ENCODE results near the gene DNLZ.
"Not testable (repeated sequence)": the region's sequence is repeated elsewhere in the genome, so short reads cannot be mapped to it uniquely, and the experiment has no call there.

DNLZ gene

DNA sequence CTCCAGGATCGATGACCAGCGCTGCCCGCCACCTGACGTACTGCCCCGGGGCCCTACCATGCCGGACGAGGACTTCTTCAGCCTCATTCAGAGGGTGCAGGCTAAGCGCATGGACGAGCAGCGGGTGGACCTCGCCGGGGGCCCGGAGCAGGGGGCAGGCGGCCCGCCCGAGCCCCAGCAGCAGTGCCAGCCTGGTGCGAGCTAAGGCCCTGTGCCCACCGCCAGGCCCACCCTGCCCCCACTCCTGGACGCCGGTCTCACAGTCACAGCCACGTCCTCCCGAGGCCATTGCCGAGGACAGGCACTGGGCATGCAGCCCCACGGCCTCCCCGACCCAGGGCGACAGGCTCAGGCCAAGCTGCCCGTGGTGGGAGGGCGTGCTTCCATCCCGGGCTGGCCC is 5.5 kb downstream of the DNLZ start:
- DNase-seq: no peak

DNA sequence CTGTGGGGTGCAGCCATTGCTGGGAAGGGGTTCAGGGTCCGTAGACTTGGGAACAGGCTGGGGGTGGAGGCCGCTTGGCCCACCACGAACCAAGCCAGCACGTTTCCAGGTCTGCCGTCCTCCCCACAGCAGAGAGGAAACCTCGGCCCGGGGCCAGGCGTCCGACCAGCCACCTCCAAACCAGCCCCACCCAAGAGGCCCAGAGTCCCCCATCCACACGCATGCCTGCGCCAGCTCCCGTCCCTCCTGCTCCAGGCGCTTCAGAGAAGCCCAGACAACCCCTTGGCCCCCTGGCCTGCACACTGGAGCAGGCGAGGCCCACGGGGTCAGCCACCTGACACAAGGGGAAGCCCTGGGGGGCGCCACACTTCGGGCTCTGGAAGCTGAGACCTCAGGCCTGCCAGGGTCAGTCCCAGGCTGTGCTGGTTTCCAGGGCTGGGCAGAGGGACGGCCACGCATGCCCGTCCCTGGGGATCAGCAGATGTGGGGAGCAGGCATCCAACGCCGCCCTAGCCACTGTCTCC is 6.3 kb downstream of the DNLZ start:
- DNase-seq: no peak

DNA sequence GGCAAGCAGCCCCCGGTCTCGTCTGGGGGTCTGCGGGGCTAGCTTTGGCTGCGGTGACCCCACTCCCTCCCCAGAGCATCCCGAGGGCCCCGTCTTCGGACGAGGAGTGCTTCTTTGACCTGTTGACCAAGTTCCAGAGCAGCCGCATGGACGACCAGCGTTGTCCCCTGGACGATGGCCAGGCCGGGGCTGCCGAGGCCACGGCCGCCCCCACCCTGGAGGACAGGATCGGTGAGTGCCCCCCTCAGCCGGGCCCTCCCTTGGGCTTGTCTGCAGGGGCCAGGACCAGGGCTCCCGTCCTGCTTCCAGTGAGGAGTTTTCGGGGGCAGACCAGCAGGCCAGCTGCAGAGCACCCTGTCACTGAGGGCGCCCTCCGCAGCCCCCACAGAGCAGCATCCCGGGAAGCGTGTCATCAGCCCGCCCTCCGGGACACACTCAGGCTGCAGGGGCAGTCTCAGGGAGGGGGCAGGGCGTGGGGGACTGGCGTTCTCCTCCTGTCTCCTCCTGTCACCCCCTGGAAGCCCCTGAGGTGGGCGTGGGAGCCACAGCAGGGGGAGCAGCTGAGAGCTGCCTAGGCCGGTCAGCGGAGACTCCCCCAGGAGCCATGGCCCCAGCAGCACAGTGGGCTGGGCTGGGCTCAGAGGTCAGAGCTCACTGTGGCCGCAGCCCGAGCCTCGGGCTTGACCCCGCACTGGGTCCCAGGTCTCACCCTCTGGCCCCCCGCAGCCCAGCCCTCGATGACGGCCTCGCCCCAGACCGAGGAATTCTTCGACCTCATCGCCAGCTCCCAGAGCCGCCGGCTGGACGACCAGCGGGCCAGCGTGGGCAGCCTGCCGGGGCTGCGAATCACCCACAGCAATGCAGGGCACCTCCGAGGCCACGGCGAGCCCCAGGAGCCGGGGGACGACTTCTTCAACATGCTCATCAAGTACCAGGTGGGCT is 7.7 kb downstream of the DNLZ start:
- DNase-seq: no peak

DNA sequence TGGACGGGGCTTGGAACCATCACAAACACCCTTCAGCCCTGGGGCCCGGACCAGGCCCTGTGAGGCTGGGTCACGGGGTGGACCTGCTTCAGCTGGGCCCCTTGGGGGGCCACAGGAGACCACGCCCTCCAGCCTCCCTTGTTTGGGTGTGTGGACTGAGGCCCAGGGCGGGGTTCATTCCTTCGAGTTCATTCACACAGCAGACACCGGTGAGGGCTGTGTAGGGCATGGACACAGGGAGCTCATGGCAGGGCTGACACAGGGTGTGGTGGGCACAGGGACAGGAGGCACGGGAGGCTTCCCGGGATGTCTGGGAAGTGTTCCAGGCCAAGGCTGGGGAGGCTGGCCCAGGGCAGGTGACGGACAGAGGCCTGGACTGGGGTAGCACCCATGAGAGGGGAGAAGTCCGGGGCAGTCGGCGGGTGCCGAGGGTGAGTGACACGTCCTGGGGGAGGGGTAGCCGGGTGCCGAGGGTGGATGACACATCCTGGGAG is 8.9 kb downstream of the DNLZ start:
- DNase-seq: no peak

DNA sequence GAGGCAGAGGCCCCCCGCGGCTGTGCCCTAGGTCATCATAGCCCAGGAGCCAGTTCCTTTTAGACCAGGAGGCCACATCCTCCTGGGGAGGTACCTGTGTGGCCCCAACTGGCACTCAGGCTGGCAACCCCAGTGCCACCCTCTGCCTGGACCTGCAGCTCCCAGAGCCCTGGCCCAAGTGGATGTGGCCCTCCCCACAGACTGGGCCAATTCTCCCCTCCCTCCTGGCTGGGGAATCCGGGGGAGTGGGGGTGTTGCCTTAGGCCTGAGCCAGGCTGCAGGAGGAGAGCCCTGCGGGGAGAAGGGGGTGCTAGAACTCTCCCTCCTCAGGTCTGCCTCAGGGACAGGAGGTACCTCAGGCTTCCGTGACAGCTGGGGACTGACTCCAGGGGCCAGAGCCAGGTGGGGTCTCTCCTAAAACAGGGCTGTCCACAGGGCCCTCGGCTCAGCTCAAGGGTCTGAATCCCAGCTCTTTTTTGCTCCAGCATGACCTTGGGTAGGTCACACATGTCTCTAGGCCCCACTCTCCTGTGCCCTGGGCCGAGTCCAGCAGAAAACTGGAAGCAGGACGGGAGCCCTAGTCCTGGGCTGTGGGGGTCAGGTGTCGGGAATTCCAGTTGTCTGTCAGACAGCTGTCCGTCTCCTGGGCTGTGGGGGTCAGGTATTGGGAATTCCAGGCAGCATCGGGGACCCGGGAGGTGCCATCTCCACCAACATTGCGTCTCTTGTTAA is 9.6 kb downstream of the DNLZ start:
- no peak for DNase-seq

DNA sequence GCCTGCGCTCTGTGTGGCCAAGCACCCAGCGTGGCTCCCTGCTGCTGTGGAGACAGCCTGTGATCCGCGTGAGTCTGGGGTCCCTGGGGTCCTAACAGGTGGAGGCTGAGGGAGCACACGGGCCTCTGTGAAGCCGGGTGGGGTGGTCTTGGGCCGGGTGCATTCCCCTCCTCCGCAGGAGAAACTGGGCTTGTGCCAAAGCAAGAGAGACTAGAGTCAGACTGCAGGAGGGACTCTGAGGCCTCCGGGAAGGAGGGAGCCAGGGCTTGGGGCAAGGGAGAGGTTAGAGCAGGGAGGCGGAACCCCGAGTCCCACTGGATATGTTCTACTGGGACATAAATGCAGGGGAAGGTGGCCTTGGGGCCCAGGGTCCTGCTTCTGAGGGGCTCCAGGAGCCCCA is 10.5 kb downstream of the DNLZ start:
- DNase-seq: no peak

GRCh38 chr9:136352682-136353081 is 10.9 kb downstream of the DNLZ start:
- no peak for DNase-seq

DNA sequence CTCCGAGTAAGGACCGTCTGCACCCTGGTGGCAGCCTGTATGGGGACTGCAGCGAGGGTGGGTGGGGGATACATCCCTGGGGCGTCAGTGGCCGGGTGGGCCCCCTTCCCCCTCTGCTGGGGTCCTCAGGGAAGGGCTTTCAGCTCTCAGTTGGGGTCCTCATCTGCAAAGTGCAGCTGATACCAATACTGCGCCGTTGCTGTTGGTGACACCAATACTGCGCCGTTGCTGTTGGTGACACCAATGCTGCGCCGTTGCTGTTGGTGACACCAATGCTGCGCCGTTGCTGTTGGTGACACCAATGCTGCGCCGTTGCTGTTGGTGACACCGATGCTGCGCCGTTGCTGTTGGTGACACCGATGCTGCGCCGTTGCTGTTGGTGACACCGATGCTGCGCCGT is 11.7 kb downstream of the DNLZ start:
- DNase-seq: not testable (repeated sequence)

DNA sequence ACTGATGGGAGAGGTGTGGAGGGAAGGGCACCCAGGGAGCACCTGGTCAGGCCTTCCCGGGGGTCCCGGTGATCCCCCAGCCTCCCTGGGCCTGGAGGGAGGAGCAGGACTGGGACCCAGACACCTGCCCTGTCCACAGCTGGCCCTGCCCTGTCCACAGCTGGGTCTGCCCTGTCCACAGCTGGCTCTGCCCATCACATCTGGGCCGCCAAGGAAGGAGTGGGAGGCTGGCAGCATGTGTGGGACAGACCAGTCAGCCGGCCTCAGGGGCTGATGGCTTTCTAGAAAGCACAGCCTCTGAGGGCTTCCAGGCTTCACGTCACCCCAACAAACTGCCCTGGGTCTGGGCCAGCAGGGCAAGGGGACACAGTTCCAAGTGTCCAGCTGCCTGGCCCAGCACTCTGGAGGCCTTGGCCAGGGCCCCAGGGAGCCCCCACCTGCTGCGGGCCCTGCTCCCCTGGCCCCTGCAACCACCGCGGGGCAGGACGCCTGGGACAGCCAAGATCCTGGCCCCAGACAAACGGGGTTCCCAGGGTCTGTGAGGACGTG is 12.2 kb downstream of the DNLZ start:
- DNase-seq: no peak

DNA sequence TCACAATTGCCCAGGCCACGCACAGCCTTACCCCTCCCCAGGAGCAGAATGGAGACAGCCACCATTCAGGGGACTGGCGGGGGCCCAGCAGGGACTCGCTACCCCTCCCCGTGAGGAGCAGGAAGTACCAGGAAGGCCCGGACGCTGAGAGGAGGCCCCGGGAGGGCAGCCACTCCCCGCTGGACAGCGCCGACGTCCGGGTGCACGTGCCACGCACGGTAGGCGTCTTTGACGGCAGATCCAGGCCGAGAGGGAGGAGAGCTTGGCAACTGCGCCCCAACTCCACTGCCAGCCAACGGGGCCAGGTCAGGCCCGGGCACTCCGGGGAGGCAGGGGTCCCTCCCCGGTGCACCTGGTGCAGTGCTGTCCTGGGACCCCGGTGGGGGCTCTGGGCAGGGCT is 14.0 kb downstream of the DNLZ start:
- DNase-seq: no peak

- DNase-seq: no peak
Observed at GRCh38 chr9:136348691-136349090, 14.9 kb downstream of the DNLZ start.

DNA sequence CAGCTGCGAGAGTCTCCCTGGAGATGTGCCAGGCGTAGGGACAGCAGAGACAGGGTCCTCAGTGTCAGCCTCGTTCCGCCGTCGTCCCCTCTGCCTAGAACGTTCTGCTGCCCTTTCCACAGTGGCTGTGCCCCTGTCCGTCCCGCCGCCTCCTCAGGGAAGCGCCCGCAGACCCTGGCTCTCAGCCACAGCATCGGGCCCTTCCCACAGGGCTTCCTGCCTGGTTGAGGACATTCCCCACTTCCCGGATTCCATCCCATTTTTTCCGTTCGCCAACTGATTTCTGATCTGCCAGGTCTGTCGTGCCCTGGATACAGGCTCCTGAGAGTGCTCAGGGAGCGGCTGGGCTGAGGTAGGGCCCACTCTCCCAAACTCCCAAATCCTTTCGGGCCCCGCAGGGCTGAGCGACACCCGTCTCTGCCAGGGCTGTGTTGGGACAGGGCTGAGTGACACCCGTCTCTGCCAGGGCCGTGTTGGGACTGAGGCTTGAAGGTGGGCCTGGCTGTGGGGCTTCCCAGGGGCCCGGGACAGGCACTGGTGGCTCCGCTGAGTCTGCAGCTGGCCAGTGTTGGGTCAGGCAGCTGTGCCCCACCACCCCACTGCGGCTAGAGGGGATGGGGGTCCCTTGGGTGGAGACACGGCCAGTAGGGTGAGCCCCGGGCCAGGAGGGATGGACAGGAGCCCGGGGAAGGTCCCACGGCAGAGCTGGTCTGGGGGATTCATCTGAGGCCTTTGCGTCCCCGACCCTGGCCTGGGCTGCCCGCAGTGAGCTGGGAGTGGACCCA is 15.9 kb downstream of the DNLZ start:
- no peak for DNase-seq

- no peak for DNase-seq
Observed at GRCh38 chr9:136346927-136347465, 16.5 kb downstream of the DNLZ start.

- no peak for DNase-seq
Observed at GRCh38 chr9:136346157-136346481, 17.4 kb downstream of the DNLZ start.

DNA sequence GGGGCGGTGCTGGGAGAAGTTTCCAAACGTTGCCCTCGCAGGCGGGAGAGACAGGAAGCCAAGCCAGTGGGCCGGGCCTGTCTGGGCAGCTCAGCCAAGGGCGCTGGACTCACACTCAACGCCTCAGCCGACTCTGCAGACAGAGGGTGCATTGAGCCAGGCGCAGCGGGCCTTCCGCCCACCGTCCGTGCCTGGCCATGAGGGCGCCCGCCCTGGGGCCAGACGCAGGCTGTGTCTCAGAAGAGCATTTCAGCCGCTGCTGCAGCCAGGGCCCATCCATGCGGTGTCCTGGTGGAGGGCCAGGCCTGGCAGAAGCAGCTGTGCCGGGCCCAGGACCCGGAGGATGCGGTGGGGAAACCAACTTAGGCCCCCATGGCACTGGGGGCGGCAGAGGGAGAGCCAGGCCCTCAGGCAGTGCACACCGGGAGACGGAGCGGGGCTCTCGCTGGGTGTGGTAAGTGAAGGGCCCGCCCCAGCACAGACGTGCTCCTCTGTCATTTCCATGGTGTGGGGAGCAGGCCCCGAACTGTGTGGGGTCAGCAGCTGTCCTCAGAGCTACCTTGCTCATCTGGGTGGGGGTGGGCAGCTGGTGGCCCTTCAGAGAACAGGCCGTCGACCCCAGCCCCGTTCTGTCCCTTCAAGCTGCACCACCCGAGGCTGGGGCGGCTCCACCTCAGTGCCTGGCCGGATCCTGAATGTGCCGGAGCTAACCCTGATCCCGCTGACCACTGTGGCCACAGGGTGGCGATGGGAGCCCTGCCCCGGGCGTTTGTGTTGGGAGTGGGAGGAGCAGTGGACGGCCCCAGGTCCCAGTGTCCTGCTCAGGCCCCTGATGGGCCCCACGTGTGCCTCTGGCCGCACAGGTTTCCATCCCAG is 18.0 kb downstream of the DNLZ start:
- DNase-seq: peak; percentile 82

GRCh38 chr9:136344544-136345280 is 18.8 kb downstream of the DNLZ start:
- DNase-seq: no peak

- no peak for DNase-seq
Observed at GRCh38 chr9:136343884-136344269, 19.7 kb downstream of the DNLZ start.

DNA sequence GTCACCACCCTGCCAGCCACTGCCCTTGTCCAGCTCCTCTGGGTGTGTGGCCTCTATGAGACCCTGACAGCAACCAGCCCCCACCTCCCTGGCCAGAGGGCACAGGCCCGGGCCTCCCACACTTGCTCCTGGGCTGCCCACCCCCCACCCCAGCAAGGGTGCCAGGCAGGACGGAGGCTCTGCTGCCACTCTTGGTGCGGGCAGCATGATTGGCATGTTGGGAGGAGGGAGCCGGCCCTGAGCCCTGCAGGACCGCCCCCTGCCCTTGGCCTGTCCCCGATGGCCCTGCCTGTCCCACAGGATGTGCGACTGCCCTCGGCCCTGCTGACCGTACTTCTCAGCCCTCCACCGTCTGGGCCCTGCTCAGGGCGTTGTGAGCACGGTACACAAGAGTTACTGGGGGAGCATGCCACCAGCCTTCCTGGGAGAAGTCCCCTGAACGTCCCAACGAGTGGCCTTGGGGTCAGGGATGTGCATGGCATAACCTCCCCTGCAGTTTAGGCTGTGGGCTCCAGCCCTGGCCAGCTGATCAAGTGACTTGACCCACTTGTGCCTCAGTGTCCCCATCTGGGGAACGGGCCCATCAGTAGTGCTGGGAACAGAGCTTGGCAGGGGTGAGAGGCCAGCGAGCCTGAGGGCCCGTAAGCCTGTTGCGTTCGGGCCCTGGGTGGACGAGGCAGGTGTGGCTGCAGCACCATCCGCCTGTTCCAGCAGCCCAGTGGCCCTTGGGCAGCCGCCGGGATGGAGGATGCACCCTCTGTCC is 20.2 kb downstream of the DNLZ start:
- no peak for DNase-seq

DNA sequence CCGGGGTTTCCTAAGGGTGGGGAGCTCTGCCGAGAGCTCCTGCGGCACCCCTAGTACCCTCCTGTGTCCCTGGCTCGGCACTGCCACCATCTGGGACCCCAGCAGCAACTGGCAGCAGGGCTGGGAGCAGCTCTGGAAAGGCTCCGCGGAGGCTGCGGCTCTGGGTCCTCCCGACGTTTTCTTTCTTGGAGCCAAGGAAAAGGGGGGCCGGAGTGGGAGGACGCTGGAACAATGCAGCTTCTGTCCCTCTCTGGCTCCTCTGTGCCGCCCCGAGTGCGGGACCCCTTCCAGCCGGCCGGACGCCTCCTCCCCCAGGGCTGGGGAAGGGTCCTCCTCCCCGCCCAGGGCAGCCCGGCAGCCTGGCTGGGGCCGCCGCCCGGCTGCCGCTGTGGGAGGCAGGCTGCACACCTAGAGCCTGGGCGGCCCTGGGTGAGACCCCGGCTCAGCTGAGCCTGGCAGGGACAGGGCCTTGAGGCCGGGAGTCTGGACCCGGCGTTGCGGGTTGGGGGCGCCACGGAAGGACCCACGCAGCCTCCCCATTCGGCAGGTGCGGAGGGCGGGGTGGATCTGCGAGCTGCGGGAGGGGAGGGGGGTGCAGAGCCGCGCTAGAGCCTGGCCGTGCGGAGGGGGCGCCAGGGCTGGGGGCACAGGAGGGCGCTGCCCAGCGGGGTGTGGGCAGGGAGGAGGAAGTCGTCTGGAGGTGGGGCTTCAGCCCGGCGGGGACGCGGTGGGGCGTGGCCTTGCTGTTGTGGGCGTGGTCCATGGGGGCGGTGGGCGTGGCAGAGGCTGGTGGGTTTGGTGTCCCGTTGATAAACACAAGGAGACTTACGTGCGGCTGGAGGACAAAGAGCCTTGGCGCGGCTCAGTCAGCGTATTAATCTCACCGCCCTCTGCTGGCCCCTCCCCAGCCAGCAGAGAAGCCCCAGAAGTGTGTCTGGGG is 21.1 kb downstream of the DNLZ start:
- DNase-seq: peak; percentile 87

All from femur (tissue), 1 donor.